Measurements from ENCODE around the gene IMPDH1. TPM values are rescaled to one million over a fixed set of nuclear protein-coding genes. Genes with fewer than 3 reads are reported as not detected.

Gene IMPDH1
- total and polyA plus RNA-seq, 3 donors from 2014 or later, result 32.3 to 64.5 (median 48.3) TPM

GRCh38 chr7:128364166-128364870, 45.5 kb downstream of the IMPDH1 start:
- H3K4me1 ChIP-seq, result peaks cover 12% of the 10 kb centered on the region
- H3K27ac ChIP-seq, result no peak overlapping the region
- 78 to 82% methylated on average over 4 of the region's 4 CpGs for WGBS, 2 donors
- no peak overlapping the region for H3K4me3 ChIP-seq
- H3K36me3 ChIP-seq (ENCODE audit: low read depth, missing control alignments), result no peaks in the 10 kb centered on the region
- TF ChIP-seq CTCF (IDR thresholded peaks at IDR 0.05), result no peak
- no peak for TF ChIP-seq POLR2A (IDR thresholded peaks at IDR 0.05)
- intact Hi-C loops (cut with DNase I; ENCODE audit: low total_unique reads), result no loop called here
- H3K27me3 ChIP-seq, result no peaks in the 10 kb centered on the region
- DNase-seq, result no peak
- H3K9me3 ChIP-seq, result no peaks in the 10 kb centered on the region

DNA sequence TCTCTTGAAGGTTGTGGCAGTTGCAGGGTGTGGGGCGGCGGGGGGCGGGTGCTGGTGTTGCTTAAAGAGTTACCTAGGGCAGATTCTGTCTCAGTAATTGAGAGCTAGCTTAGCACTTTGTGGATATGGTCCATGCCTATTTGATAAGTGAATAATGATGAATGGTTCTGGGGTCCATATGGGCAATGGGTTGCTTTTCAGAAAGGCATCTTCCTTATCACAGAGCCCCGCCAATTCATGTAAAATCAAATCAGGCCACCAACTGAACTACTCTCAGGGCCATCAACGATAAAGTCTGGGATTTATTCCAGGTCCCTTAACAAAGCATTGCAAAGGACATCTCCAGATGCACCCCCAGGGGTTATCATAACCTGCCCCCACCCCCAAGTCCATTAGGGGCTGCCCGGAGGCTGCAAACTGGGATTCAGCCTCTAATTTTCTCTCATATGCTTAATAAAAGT, 46.5 kb downstream of the IMPDH1 start:
- Histone ChIP-seq H3K9me3 (no peaks in the 10 kb centered on the region), H3K27ac (no peak overlapping the region), H3K4me3 (no peak overlapping the region), H3K4me1 (peaks cover 12% of the 10 kb centered on the region), H3K27me3 (no peaks in the 10 kb centered on the region), H3K36me3 (ENCODE audit: low read depth, missing control alignments) (no peaks in the 10 kb centered on the region)
- no peak for DNase-seq
- TF ChIP-seq POLR2A (IDR thresholded peaks at IDR 0.05) (no peak), CTCF (IDR thresholded peaks at IDR 0.05) (no peak)
- WGBS, 2 donors, result 82 to 85% methylated on average over 6 of the region's 6 CpGs
- intact Hi-C loops (cut with DNase I; ENCODE audit: low total_unique reads), result no loop called here

GRCh38 chr7:128362670-128363069, 47.1 kb downstream of the IMPDH1 start:
- DNase-seq, result no peak
- H3K4me1 ChIP-seq, result peaks cover 12% of the 10 kb centered on the region
- no peak overlapping the region for H3K4me3 ChIP-seq
- H3K9me3 ChIP-seq, result no peaks in the 10 kb centered on the region
- no peaks in the 10 kb centered on the region for H3K36me3 ChIP-seq (ENCODE audit: low read depth, missing control alignments)
- TF ChIP-seq POLR2A (IDR thresholded peaks at IDR 0.05), result no peak
- TF ChIP-seq CTCF (IDR thresholded peaks at IDR 0.05), result no peak
- intact Hi-C loops (cut with DNase I; ENCODE audit: low total_unique reads), result no loop called here
- no peak overlapping the region for H3K27ac ChIP-seq
- 80 to 84% methylated on average over 4 of the region's 4 CpGs for WGBS, 2 donors
- H3K27me3 ChIP-seq, result no peaks in the 10 kb centered on the region

GRCh38 chr7:128361411-128362379, 48.1 kb downstream of the IMPDH1 start, which contains the start of gene PRRT4:
Gene PRRT4, minus strand, starts transcription at chr7:128361690.
- DNase-seq, result peak; percentile 36
- no peaks in the 10 kb centered on the region for H3K36me3 ChIP-seq (ENCODE audit: low read depth, missing control alignments)
- peaks cover 12% of the 10 kb centered on the region for H3K4me1 ChIP-seq
- H3K27me3 ChIP-seq, result no peaks in the 10 kb centered on the region
- WGBS, 2 donors, result 1 to 7% methylated on average over 13 to 85 of the region's 88 CpGs
- no peak within 1 kb of the TSS for H3K27ac ChIP-seq
- TF ChIP-seq POLR2A (IDR thresholded peaks at IDR 0.05) (no peak), CTCF (IDR thresholded peaks at IDR 0.05) (no peak)
- intact Hi-C loops (cut with DNase I; ENCODE audit: low total_unique reads), result no loop called here
- no peaks in the 10 kb centered on the region for H3K9me3 ChIP-seq
- peak within 1 kb of the TSS; percentile 36 to 57 for H3K4me3 ChIP-seq

Data from testis (tissue), 3 donors.